Measurements from ENCODE around the gene CHST3.

DNA sequence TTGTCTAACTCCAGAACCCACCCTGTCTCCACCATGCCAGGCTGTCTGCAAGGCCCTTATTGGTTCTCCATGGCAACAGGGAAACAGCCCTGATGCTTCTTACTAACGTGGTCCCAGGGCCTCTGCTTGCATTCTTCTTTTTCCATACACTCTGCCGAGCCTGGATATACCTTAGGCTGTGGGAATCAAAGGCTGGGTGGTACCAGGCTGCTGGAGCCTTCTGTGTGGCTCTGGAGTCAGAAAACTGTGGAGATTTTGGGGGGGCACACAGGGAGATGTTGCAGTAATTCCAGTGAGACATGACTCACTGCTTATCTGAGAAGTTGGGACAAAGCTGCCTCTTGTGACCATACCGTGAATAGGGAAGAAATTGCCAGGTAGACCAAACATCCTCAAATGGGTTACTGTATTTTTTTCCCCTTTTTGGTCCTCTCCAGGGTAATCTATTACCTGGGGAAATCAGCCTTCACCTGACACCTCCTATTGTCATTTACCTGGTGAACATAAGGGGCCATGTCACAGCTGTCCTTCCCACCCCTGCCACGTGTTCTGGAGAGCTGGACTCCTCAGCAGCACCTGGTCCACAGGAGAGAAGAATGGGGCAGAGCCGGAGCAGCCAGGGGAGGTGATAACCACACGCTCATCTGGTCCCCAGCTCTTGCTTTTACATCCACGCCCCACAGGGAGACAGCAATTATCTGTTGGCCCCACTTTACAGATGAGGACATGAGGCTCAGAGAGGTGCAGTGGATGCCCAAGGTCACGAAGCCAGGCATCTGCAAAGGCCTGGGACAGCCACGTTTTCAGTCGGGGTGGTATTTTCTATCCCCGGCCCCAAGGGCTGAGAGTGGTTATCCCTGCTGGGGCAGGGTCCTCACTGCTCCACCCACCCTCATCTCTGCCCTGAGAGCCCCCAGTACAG lies 4.6 kb downstream of the CHST3 start:
- TF ChIP-seq, protein P1, sequence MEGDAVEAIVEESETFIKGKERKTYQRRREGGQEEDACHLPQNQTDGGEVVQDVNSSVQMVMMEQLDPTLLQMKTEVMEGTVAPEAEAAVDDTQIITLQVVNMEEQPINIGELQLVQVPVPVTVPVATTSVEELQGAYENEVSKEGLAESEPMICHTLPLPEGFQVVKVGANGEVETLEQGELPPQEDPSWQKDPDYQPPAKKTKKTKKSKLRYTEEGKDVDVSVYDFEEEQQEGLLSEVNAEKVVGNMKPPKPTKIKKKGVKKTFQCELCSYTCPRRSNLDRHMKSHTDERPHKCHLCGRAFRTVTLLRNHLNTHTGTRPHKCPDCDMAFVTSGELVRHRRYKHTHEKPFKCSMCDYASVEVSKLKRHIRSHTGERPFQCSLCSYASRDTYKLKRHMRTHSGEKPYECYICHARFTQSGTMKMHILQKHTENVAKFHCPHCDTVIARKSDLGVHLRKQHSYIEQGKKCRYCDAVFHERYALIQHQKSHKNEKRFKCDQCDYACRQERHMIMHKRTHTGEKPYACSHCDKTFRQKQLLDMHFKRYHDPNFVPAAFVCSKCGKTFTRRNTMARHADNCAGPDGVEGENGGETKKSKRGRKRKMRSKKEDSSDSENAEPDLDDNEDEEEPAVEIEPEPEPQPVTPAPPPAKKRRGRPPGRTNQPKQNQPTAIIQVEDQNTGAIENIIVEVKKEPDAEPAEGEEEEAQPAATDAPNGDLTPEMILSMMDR (IDR thresholded peaks at IDR 0.05) = no peak
- no peak for TF ChIP-seq POLR2A (IDR thresholded peaks at IDR 0.05)

Measured in lower leg skin (tissue), 3 donors.